Sigmoid colon (tissue), 3 donors: ENCODE data around the gene COL11A1.

ENCODE experiments used
- CTCF ChIP-seq, 4 experiments: fragments of 450-650 bp in 3 of 4; fragments of 200-600 bp in 1 of 4; IDR thresholded peaks; one replicate each; pipeline ENCODE4 v1.5.1; 2016 to 2019; ENCODE audit warnings: antibody characterized with exemption in 4 of 4, mild to moderate bottlenecking in 3 of 4, moderate library complexity in 2 of 4
- POLR2A ChIP-seq, 2 donors: fragments of 450-650 bp; IDR thresholded peaks; one replicate each; pipeline ENCODE4 v1.6.1; 2016; ENCODE audit warnings: antibody characterized with exemption in 2 of 2, mild to moderate bottlenecking in 2 of 2, moderate library complexity in 2 of 2

GRCh38 chr1:103069201-103069600 lies 39.1 kb downstream of the COL11A1 start:
- no peak for TF ChIP-seq CTCF (IDR thresholded peaks at IDR 0.05)
- TF ChIP-seq POLR2A (IDR thresholded peaks at IDR 0.05) = no peak
